H1 (cell line): ENCODE data around the gene CYP1B1. TPM values are rescaled to one million over a fixed set of nuclear protein-coding genes. Genes with fewer than 3 reads are reported as not detected.

ENCODE experiments used
- TAF1 ChIP-seq: IDR thresholded peaks from 2 replicates; pipeline ENCODE4 v1.6.1; 2011; ENCODE audit warnings: mild to moderate bottlenecking, low read depth, low read length
- polyA plus RNA-seq, 7 experiments: library from polyadenylated mRNA; depleted of rRNA in 3 of 7; stranded (reverse) in 5 of 7; unstranded in 2 of 7; fragments of >200 nt in 5 of 7; fragments of 200-250 nt in 2 of 7; gene quantifications; 1 replicate in 5 of 7; 2 replicates in 1 of 7; 4 replicates in 1 of 7; pipeline versions ENCODE4 v1.2.1 to v1.2.3, GENCODE V29; 2011 to 2013; ENCODE audit warnings: missing spikeins in 2 of 7, mixed read lengths in 2 of 7
- total RNA-seq: library from RNA; stranded (reverse); fragmentation: NEBNext Ultra II Directional; extraction: Animal tissue kit (Norgen Biotek cat#: 25700); gene quantifications from 2 replicates; pipeline ENCODE4 v1.2.1, GENCODE V29; 2021

The CYP1B1 gene
- total and polyA plus RNA-seq, 2 of the 8 experiments (the other 6 are each of a cell fraction or from before 2014, with no cell fraction given): 1.3 to 5.7 TPM

DNA sequence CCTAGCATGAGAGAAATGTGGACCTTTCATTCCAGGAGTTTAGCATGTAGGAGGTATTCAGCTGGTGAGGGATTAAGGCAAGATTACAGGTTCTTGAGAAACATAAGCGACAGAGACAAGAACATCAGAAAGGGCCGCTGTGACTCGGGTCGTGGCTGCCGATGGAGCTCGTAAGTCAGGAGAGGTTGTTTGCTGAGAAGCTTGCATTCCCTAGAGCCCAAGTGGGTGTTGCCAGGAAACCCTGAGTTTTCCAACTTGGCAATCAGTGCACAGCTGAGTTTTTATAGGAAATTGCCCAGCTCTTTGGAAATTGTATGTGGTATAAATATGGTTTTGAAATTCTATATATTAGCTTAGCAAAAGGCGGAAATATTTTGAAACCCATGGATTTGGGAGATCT lies 46.4 kb upstream of the CYP1B1 start (continued):
- TF ChIP-seq TAF1: no peak
